Cardiac muscle cell (in vitro differentiated cells and primary cell): Measurements from ENCODE around the gene MTFR1L. TPM values are rescaled to one million over a fixed set of nuclear protein-coding genes. Genes with fewer than 3 reads are reported as not detected.

Source experiments
- DNase-seq, 2 donors: peaks; one replicate each; pipeline versions ENCODE4 v3.0.0 to v3.0.0-alpha.2; 2010 to 2017; ENCODE audit warnings: low read depth in 1 of 2, low spot score in 1 of 2
- H3K27ac ChIP-seq: fragments of 200-600 bp; sonication (generic); 2 replicates; pipeline ENCODE4 v1.5.1; 2016
- H3K27me3 ChIP-seq: fragments of 200-600 bp; sonication (generic); 2 replicates; pipeline ENCODE4 v1.6.0; 2016; ENCODE audit warnings: control low read depth
- H3K36me3 ChIP-seq: fragments of 200-600 bp; sonication (generic); 2 replicates; pipeline ENCODE4 v1.5.1; 2016; ENCODE audit warnings: control low read depth
- H3K4me1 ChIP-seq: fragments of 200-600 bp; sonication (generic); 2 replicates; pipeline ENCODE4 v1.8.1; 2017; ENCODE audit warnings: low read depth, mild to moderate bottlenecking, mixed run types
- H3K4me3 ChIP-seq: fragments of 200-600 bp; sonication (generic); 2 replicates; pipeline ENCODE4 v1.5.1; 2016; ENCODE audit warnings: mild to moderate bottlenecking
- H3K9me3 ChIP-seq: fragments of 200-600 bp; sonication (generic); 2 replicates; pipeline ENCODE4 v1.5.1; 2017; ENCODE audit warnings: low read depth, mild to moderate bottlenecking, control low read depth
- CTCF ChIP-seq: IDR thresholded peaks from 2 replicates; pipeline ENCODE4 v1.5.1; 2012; ENCODE audit warnings: low read depth, mild to moderate bottlenecking, low read length
- polyA plus RNA-seq: library from polyadenylated mRNA; unstranded; fragments of >200 nt; fragmentation: Nextera tagmentation; extraction: Ambion mirVana; gene quantifications from 2 replicates; pipeline ENCODE4 v1.2.1, GENCODE V29; 2016
- total RNA-seq: library from RNA; depleted of rRNA; stranded (reverse); fragments of >200 nt; gene quantifications from 2 replicates; pipeline ENCODE4 v1.2.3, GENCODE V29; 2016

MTFR1L gene
- total and polyA plus RNA-seq, 2 experiments from 2014 or later = 158 to 266 TPM

- H3K4me3 ChIP-seq = no peak overlapping the region
- TF ChIP-seq CTCF = no peak
- no peaks in the 10 kb centered on the region for H3K36me3 ChIP-seq
- H3K9me3 ChIP-seq = no peaks in the 10 kb centered on the region
- DNase-seq = no peak
- H3K27ac ChIP-seq = no peak overlapping the region
- peaks cover 23% of the 10 kb centered on the region for H3K4me1 ChIP-seq
- H3K27me3 ChIP-seq = no peaks in the 10 kb centered on the region
Observed at GRCh38 chr1:25845664-25846063, 25.9 kb downstream of the MTFR1L start.

GRCh38 chr1:25847929-25848328, 28.2 kb downstream of the MTFR1L start:
- no peak for TF ChIP-seq CTCF
- H3K4me1 ChIP-seq = peaks cover 12% of the 10 kb centered on the region
- no peak overlapping the region for H3K27ac ChIP-seq
- no peaks in the 10 kb centered on the region for H3K9me3 ChIP-seq
- no peak for DNase-seq
- no peak overlapping the region for H3K4me3 ChIP-seq
- H3K36me3 ChIP-seq = no peaks in the 10 kb centered on the region
- H3K27me3 ChIP-seq = no peaks in the 10 kb centered on the region

- H3K4me1 ChIP-seq = peaks cover 11% of the 10 kb centered on the region
- peak overlapping the region; percentile 47 for H3K27ac ChIP-seq
- no peaks in the 10 kb centered on the region for H3K9me3 ChIP-seq
- no peaks in the 10 kb centered on the region for H3K27me3 ChIP-seq
- H3K36me3 ChIP-seq = no peaks in the 10 kb centered on the region
- DNase-seq = peak in 1 of 2 donors; percentile 12
- TF ChIP-seq CTCF = no peak
- H3K4me3 ChIP-seq = no peak overlapping the region
Observed at GRCh38 chr1:25848531-25848930, 28.8 kb downstream of the MTFR1L start.

GRCh38 chr1:25854554-25854953, 34.8 kb downstream of the MTFR1L start:
- peaks cover 4% of the 10 kb centered on the region for H3K4me1 ChIP-seq
- H3K9me3 ChIP-seq = no peaks in the 10 kb centered on the region
- no peak for DNase-seq
- TF ChIP-seq CTCF = no peak
- H3K27me3 ChIP-seq = no peaks in the 10 kb centered on the region
- H3K36me3 ChIP-seq = no peaks in the 10 kb centered on the region
- no peak overlapping the region for H3K27ac ChIP-seq
- H3K4me3 ChIP-seq = no peak overlapping the region

GRCh38 chr1:25856856-25857255, 37.1 kb downstream of the MTFR1L start:
- Histone ChIP-seq H3K27me3 (no peaks in the 10 kb centered on the region), H3K9me3 (no peaks in the 10 kb centered on the region), H3K36me3 (no peaks in the 10 kb centered on the region), H3K27ac (no peak overlapping the region), H3K4me3 (no peak overlapping the region), H3K4me1 (peaks cover 4% of the 10 kb centered on the region)
- TF ChIP-seq CTCF = no peak
- no peak for DNase-seq

GRCh38 chr1:25858494-25858893, 38.7 kb downstream of the MTFR1L start:
- no peak for DNase-seq
- H3K27ac ChIP-seq = no peak overlapping the region
- no peaks in the 10 kb centered on the region for H3K27me3 ChIP-seq
- H3K36me3 ChIP-seq = no peaks in the 10 kb centered on the region
- H3K4me1 ChIP-seq = peaks cover 4% of the 10 kb centered on the region
- no peak for TF ChIP-seq CTCF
- no peaks in the 10 kb centered on the region for H3K9me3 ChIP-seq
- peak overlapping the region; percentile 43 for H3K4me3 ChIP-seq
